Cortex of kidney (tissue), 1 donor: Measurements from ENCODE around the gene GSTM5.
"Not testable (repeated sequence)": the region's sequence is repeated elsewhere in the genome, so short reads cannot be mapped to it uniquely, and the experiment has no call there.

Source experiments
- DNase-seq: peaks from one replicate; lab custom pipeline; 2025; lab: John Stamatoyannopoulos, UW

The GSTM5 gene

DNA sequence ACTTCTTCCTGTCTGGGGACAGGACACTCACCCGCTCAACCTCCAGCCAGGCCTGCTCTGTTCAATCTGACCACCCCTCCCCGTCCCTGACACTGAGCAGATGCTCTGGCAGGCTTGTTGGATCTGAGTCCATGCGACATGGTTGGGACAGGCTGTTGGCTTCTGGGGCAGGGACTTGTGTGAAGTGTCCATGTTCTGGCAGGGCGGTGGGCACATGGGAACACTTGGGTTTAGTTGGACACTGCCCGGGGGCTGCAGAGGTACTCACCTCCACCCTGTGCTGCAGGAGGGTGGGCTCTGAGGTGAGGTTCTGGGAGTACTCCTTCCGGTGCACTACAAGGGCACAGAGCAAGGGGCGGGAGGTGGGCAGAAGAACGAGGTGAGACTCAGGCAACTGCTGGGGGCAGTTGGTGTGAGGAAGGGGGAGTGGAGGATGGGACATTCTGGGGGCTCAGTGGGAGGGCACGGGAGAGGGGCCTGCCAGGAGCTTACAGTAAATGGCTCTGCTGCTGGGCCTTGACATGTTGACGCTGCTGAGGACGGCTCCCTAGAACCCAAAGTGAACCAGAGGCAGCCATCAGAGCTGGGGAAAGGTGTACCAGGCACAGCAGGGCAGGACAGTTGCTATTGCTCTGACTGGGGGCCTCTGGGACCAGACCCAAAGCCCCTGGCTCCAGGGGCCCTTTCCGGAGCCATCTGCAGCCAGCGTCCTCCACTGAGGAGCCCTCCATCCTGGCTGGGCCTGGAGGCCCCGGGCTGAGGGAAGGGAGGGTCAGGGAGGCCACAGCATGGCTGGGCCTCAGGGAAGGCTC is 49.4 kb downstream of the GSTM5 start:
- no peak for DNase-seq

DNA sequence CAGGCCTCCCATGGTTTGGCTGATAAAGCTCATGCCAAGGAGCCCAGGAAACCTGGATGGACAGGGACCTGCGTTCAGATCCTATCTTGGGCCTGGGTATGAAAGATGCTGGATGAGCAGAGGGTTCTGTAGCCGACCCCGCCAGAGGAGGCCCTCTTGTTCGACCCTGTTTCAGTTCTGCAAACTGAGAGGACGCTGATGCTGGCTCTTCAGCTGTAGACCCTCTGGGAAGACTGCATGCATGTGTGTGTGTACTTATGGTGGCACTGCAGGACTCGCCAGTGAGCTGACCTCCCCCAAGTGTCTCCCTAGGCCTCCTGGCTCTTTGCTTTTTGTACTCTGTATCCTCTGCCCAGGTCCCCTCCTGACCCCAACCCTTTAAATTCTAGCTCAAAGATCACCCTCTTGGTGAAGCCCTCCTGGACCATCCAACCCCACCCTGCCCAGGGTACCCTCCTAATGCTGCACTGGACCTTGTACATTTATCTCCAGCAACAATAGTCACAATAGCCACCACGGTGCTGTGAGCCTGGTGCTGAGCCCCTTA is 50.1 kb downstream of the GSTM5 start:
- no peak for DNase-seq

DNA sequence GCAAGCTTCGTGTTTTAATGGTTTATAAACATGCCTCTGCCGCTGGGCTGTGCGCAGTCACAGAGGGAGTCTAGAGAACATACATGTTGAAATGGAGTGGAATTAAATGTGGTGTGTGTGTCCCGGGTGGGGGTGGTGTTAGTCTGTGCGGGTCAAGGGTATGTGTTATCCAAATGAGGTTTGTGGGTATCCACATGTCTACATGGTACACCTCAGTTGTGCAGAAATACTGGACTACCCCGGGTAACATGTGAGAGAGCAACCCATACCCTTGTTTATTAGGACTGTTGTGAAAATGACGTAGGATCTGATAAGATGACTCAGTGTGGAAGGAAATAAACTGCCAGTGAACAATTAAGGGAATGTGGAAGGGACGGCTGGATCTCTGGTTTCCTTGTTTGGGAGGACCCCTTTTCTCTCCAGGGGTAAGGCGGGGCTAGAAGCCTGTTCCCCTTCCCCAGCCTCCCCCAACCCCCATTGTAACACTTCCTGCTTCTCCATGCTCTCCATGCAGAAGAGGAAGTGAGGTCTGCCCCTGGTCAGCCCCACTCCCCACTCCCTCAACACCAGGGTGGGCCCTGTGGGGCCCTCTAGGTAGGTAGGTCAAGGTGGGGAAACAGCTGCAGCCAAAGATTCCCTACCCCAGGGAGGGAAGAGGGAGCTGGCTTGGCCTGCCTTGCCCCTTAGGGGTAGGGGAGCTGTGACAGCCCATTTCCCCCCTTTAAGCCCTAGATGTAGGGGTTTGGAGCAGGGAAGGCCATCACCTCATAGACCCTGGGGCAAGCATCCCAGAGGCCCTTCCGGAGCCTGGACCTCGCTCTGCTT is 51.0 kb downstream of the GSTM5 start:
- DNase-seq: no peak

DNA sequence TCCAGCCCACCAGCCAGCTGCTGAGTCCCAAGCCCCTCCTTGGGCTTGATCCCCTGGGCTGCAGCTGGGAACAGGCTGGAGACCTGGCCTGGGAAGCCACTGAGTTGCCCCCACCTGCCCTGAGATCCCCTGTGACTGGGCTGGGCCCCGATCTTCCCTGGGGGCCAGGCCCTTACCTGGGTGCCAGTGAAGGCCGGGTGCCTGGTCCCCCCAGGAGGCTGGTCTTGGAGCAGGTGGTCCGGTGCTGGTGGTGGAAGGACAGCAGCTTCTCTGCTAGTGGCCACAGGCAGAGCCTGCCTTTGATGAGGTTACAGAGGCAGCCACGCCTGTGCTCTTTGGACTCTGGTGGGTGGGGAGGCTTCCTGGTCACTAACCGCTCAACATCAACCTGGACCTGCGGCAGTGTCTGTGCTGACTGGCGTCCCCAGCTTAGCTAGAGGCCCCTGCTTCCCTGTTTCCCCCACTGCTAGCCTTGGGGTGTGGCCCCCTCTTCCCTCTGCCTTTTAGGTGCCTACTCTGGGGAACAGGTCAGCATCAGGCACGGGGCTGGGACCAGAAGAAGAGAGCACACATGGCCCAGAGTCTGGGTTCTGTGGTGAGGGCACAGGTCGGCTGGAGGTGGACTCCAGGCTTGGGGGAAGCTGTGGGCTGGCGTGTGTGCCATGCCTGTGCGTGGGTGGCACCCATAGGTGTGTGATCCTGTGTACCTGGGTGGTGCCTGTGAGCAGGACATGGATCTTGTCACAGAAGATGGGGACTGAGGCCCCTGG is 51.8 kb downstream of the GSTM5 start, which contains the start of gene EPS8L3:
Gene EPS8L3, minus strand, starts transcription at position 278 of the 770 bp plus-strand sequence. CDS start 2,174 bp downstream, outside the sequence.
- no peak for DNase-seq

DNA sequence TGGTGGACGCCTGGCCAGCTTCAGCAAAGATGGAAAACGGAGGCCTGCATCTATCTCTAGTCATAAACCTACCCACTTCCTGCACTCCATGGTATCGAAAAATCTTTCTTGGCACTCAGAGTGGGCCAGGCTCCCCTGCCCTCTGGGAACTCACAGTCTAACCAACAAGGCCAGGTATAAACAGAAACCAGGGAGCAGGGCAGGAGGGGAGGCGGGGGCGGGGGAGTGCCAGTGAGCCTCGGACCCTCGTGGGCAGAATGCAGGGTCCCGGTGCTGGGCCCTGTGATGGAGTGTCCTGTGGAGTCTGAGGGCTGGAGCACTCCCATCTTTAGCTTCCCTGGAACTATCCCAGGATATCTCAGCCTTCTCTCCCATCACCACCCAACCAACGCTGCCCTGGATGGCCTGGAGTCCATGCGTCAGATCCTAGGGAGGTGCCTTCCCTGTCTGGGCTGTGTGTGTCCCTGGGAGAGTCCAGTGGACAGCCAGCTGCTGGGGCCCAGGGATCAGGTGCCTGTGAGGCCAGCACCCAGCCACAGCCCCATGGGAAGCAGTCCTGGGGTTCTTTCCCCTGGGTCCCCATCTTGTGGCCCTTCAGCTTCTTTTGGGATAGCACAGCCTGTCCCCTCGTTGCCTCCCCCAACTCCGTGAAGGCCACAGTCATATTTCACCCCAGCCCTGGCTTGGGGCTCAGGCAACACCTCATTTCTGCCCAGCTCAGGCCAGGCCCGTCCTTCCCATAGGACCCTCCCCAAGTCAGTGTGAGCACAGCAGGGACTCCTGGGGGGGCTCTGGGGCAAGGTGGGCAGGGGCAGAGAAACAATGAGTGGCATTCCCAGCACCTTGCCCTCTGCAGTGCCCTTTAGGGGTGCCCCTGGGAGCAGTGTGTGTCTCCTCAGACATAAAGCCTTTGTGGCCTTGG is 52.8 kb downstream of the GSTM5 start:
- no peak for DNase-seq

DNA sequence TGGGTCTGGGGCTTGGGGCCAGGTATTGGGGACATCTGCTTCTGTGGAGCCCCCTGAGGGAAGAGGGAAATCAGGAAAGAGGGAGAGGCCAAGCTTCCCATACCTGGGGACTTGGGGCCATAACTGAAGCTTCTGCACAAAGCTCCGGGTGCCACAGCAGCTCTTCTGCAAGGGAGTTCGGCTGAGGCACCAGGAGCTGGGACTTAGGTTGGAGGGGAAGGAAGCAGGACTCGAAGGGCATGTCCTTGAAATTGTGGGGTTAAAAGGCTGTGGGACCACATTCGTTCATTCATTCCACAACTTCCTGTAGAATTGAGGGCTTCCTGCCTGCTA is 53.4 kb downstream of the GSTM5 start:
- no peak for DNase-seq

DNA sequence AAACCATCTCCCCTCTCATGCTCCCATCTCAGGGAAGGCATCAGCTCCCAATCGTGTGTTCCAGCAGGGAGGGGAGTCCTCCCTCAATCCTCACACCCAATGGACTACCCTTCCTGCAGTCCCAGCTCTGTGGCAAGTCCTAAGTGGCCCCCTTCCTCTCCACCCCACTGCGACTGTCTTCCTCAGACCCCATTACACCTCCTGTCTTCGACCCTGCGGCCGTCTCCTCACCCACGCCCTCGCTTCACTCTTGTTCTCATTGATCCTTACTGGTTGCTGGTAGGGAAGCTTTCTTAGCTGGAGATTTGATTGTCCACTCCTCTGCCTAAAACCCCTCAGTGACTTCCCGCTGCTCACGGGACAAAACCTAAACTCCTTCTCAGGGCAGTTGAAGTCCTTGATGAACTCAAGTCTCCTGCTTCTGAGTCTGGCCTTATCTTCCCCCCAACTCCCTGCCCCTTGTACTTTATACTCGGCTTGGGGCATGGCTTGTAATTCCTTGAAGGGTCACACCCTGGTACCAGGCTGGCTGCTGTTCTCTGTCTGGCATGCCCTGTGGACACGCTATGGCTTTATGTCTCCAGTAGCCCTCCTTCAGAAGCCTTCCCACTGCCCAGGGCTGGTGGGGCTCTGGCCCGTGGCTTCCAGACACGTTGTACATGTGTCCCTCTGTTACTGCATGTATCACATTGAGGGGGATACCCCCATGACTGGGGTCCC is 54.0 kb downstream of the GSTM5 start:
- DNase-seq: no peak

DNA sequence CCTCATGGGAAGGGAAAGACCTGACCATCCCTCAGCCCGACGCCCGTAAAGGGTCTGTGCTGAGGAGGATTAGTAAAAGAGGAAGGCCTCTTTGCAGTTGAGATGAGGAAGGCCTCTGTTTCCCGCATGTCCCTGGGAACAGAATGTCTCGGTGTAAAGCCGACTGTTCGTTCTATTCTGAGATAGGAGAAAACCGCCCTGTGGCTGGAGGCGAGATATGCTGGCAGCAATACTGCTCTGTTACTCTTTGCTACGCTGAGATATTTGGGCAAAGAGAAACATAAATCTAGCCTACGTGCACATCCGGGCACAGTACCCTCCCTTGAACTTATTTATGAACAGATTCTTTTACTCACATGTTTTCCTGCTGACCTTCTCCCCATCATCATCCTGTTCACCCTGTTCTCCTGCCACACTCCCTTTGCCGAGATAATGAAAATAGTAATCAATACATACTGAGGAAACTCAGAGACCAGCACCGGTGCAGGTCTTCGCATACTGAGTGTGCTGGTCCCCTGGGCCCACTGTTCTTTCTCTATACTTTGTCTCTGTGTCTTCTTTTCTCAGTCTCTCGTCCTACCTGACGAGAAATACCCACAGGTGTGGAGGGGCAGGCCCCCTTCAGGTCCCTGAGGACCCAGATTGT is 55.1 kb downstream of the GSTM5 start:
- not testable (repeated sequence) for DNase-seq
